A172 (cell line): Measurements from ENCODE around the gene FOXQ1. TPM values are rescaled to one million over a fixed set of nuclear protein-coding genes. Genes with fewer than 3 reads are reported as not detected.
A peak's percentile ranks its signal among the peaks of the same experiment; 100 is the strongest.

Source experiments
- DNase-seq: peaks from one replicate; pipeline ENCODE4 v3.0.0-alpha.2; 2015; ENCODE audit warnings: low spot score
- total RNA-seq: library from RNA; depleted of rRNA; stranded (reverse); fragments of >200 nt; shearing (Covaris generic); gene quantifications from 2 replicates; pipeline ENCODE4 v1.2.3, GENCODE V29; 2014; rRNA removed

FOXQ1 gene
- total RNA-seq, result 0.24 TPM in 1 of 2 replicates, not detected in the other

GRCh38 chr6:1311400-1312202 is at the start of gene FOXQ1:
Gene FOXQ1 (plus strand): TSS chr6:1312098. CDS start chr6:1312705, 607 bp downstream.
- DNase-seq, result no peak

GRCh38 chr6:1262704-1263038 is 49.2 kb upstream of the FOXQ1 start:
- no peak for DNase-seq

- DNase-seq, result peak; percentile 83
Observed at GRCh38 chr6:1263039-1263849, 48.7 kb upstream of the FOXQ1 start.

GRCh38 chr6:1263850-1264377 is 48.0 kb upstream of the FOXQ1 start:
- DNase-seq, result no peak

GRCh38 chr6:1264619-1265445 is 47.1 kb upstream of the FOXQ1 start:
- no peak for DNase-seq

- DNase-seq, result no peak
Observed at GRCh38 chr6:1266686-1267056, 45.2 kb upstream of the FOXQ1 start.

- DNase-seq, result peak; percentile 67
Observed at GRCh38 chr6:1267057-1267732, 44.7 kb upstream of the FOXQ1 start.

- no peak for DNase-seq
Observed at GRCh38 chr6:1267790-1268762, 43.8 kb upstream of the FOXQ1 start.

GRCh38 chr6:1271071-1271763 is 40.7 kb upstream of the FOXQ1 start:
- DNase-seq, result no peak

- DNase-seq, result no peak
Observed at GRCh38 chr6:1278061-1278720, 33.7 kb upstream of the FOXQ1 start.

GRCh38 chr6:1279065-1279464 is 32.8 kb upstream of the FOXQ1 start:
- no peak for DNase-seq

- DNase-seq, result no peak
Observed at GRCh38 chr6:1280666-1281300, 31.1 kb upstream of the FOXQ1 start.

GRCh38 chr6:1281746-1282145 is 30.2 kb upstream of the FOXQ1 start:
- DNase-seq, result no peak

- DNase-seq, result no peak
Observed at GRCh38 chr6:1283501-1283900, 28.4 kb upstream of the FOXQ1 start.

- DNase-seq, result no peak
Observed at GRCh38 chr6:1285556-1285955, 26.3 kb upstream of the FOXQ1 start.

GRCh38 chr6:1285956-1286355 is 25.9 kb upstream of the FOXQ1 start:
- peak; percentile 84 for DNase-seq

GRCh38 chr6:1287103-1287591 is 24.8 kb upstream of the FOXQ1 start:
- peak; percentile 59 for DNase-seq

GRCh38 chr6:1290086-1290485 is 21.8 kb upstream of the FOXQ1 start:
- DNase-seq, result no peak
